OCI-LY7 (cell line): ENCODE results near the gene HDX. TPM values are rescaled to one million over a fixed set of nuclear protein-coding genes. Genes with fewer than 3 reads are reported as not detected.
"Not testable (repeated sequence)": the region's sequence is repeated elsewhere in the genome, so short reads cannot be mapped to it uniquely, and the experiment has no call there.

Source experiments
- Bru-seq: library from RNA; stranded (reverse); fragments of 400-500 nt; gene quantifications from one replicate; lab custom pipeline; 2021; lab: Mats Ljungman, UMichigan
- BruChase-seq, 2 experiments: library from RNA; stranded (reverse); fragments of 400-500 nt; gene quantifications; one replicate each; lab custom pipeline; 2021; lab: Mats Ljungman, UMichigan
- BruUV-seq: library from RNA; stranded (reverse); fragments of 400-500 nt; replicated peaks from 2 replicates; lab custom pipeline; 2021; lab: Mats Ljungman, UMichigan
- CTCF ChIA-PET: fragments of 300-600 bp; sonication (Branson Sonifier 250); formaldehyde crosslinking; loops from one replicate; lab custom pipeline; 2022; ENCODE audit warnings: antibody characterized with exemption; ENCODE audit not compliant: unreplicated experiment; lab: Charles Lee
- POLR2A ChIA-PET: fragments of 300-600 bp; sonication (Branson Sonifier 250); formaldehyde crosslinking; loops from one replicate; lab custom pipeline; 2022; ENCODE audit warnings: antibody characterized with exemption; lab: Charles Lee
- DNase-seq: peaks from one replicate; pipeline ENCODE4 v3.0.0-alpha.2; 2015; ENCODE audit warnings: low spot score
- H2AFZ ChIP-seq: fragments of 200-600 bp; sonication (generic), shearing (Covaris generic); 2 replicates; pipeline ENCODE4 v1.6.1; 2014; ENCODE audit warnings: mild to moderate bottlenecking, antibody characterized with exemption, low read length, moderate library complexity
- H3K27ac ChIP-seq: fragments of 200-600 bp; sonication (generic); 2 replicates; pipeline ENCODE4 v1.5.1; 2014; ENCODE audit warnings: mixed run types, low read depth, mild to moderate bottlenecking, moderate library complexity, low read length, inconsistent platforms; ENCODE audit not compliant: poor library complexity, severe bottlenecking
- H3K36me3 ChIP-seq: fragments of 200-600 bp; sonication (generic); 2 replicates; pipeline ENCODE4 v1.6.1; 2014; ENCODE audit warnings: mild to moderate bottlenecking, antibody characterized with exemption, low read length, moderate library complexity, mixed read lengths; ENCODE audit not compliant: insufficient read depth
- H3K4me1 ChIP-seq: fragments of 200-600 bp; sonication (generic); 2 replicates; pipeline ENCODE4 v1.5.1; 2014; ENCODE audit warnings: mild to moderate bottlenecking, low read length; ENCODE audit not compliant: insufficient read depth, poor library complexity, severe bottlenecking
- H3K4me2 ChIP-seq: fragments of 200-600 bp; sonication (generic); 2 replicates; pipeline ENCODE4 v1.6.1; 2014; ENCODE audit warnings: mild to moderate bottlenecking, low read length
- H3K4me3 ChIP-seq: fragments of 200-600 bp; sonication (generic); 2 replicates; pipeline ENCODE4 v1.5.1; 2014; ENCODE audit warnings: mild to moderate bottlenecking, low read depth, low read length; ENCODE audit not compliant: poor library complexity, severe bottlenecking
- H3K79me2 ChIP-seq: fragments of 200-600 bp; sonication (generic); 2 replicates; pipeline ENCODE4 v1.6.1; 2016; ENCODE audit warnings: low read depth, mild to moderate bottlenecking, low read length, moderate library complexity, mixed read lengths; ENCODE audit not compliant: insufficient read depth
- H3K9me2 ChIP-seq: fragments of 200-600 bp; sonication (generic); 2 replicates; pipeline ENCODE4 v1.6.1; 2016; ENCODE audit warnings: mild to moderate bottlenecking, low read length, mixed read lengths; ENCODE audit not compliant: insufficient read depth
- H3K9me3 ChIP-seq: fragments of 200-600 bp; sonication (generic); 2 replicates; pipeline ENCODE4 v1.6.1; 2014; ENCODE audit warnings: mild to moderate bottlenecking, mixed run types, low read length, mixed read lengths
- H4K20me1 ChIP-seq: fragments of 200-600 bp; sonication (generic); 2 replicates; pipeline ENCODE4 v1.6.1; 2014; ENCODE audit warnings: mild to moderate bottlenecking, antibody characterized with exemption, low read length, moderate library complexity, mixed read lengths; ENCODE audit not compliant: insufficient read depth
- EZH2phosphoT487 ChIP-seq: fragments of 200-600 bp; sonication (generic); IDR thresholded peaks from 2 replicates; pipeline ENCODE4 v1.6.1; 2018; ENCODE audit warnings: low read depth, borderline replicate concordance, mild to moderate bottlenecking, mixed run types, antibody characterized with exemption, low read length, moderate library complexity, mixed read lengths
- intact Hi-C: fragments of 100-400 bp; cut with micrococcal nuclease; formaldehyde crosslinking; loops from one replicate; pipeline ENCODE4 v1.10.0; 2022; ENCODE audit not compliant: unreplicated experiment
- long read RNA-seq: library from polyadenylated mRNA; stranded (forward); transcript quantifications from one replicate; pipeline ENCODE4 v2.0.0, GENCODE V29; 2022
- total RNA-seq, 2 experiments: library from RNA; depleted of rRNA in 1 of 2; stranded (reverse); fragments of >200 nt in 1 of 2; shearing (Covaris generic) in 1 of 2; gene quantifications; 2 replicates each; pipeline ENCODE4 v1.2.3, GENCODE V29; 2014 to 2022
- TF ChIP-seq, protein P1 (sequence below): fragments of 200-600 bp; sonication (generic); conservative IDR thresholded peaks from 2 replicates; pipeline ENCODE4 v1.5.1; 2014; ENCODE audit warnings: mild to moderate bottlenecking, antibody characterized with exemption, low read length, moderate library complexity, mixed read lengths

The HDX gene, protein sequence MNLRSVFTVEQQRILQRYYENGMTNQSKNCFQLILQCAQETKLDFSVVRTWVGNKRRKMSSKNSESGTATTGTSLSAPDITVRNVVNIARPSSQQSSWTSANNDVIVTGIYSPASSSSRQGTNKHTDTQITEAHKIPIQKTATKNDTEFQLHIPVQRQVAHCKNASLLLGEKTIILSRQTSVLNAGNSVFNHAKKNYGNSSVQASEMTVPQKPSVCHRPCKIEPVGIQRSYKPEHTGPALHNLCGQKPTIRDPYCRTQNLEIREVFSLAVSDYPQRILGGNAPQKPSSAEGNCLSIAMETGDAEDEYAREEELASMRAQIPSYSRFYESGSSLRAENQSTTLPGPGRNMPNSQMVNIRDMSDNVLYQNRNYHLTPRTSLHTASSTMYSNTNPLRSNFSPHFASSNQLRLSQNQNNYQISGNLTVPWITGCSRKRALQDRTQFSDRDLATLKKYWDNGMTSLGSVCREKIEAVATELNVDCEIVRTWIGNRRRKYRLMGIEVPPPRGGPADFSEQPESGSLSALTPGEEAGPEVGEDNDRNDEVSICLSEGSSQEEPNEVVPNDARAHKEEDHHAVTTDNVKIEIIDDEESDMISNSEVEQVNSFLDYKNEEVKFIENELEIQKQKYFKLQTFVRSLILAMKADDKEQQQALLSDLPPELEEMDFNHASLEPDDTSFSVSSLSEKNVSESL
- total RNA-seq (2014; rRNA removed; shearing (Covaris generic)): not detected in 2 replicates
- not detected in 2 replicates for total RNA-seq (2022)
- Bru-seq, nascent RNA: not detected
- not detected for BruChase-seq, experiment 1, labeled RNA remaining after a 6-hour chase
- percentile 0 among the genes with signal in this experiment for BruChase-seq, experiment 2, labeled RNA remaining after a 2-hour chase
- long read RNA-seq: 0 reads

DNA sequence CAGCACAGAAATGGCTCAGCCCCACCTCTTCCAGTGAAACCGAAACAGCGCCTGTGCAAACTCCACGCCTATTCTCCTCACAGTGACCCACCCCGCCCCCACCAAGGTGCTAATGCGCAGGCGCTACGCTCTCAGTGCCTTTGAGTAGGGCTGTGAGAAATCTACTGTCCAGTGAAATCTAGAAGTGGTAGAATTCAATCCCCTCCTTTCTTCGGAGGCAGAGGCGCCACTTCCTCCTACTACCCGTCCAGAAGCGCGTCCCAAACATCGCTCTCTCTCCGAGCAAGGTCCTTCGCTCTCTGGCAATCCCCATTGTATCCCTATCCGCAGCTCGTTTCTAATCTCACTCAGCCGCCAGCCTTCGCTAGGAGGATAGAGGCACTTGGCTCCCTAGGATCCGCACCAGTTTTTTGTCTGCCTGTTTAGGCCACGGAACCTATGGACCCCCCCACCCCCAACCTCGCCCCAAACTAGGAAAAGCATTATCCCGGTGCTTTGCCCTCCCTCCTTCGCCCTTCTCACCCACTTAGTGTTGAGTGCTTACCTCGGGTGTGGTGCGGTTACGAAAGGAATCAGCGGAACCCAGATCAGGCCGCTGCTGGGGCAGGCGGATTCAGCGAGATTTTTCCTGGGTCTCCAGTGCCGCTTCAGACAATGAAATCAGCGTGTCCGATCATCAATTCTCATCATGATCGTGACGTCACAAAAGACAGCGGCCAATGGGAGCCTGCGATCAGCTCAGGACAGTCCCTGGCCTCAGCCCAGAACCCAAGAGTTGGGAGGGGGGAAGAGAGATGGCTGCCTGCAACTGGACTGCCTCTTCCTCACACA is at the start of gene HDX:
Gene HDX (minus strand): TSS at position 656 of the 831 bp plus-strand sequence. CDS start 27,056 bp downstream, outside the sequence.
- BruUV-seq: no TSS peak
- H3K9me2 ChIP-seq: no peaks in the 10 kb centered on the region
- no peaks in the 10 kb centered on the region for H4K20me1 ChIP-seq
- H3K4me1 ChIP-seq: no peaks in the 10 kb centered on the region
- no peak for DNase-seq
- intact Hi-C loops: no loop called here
- H3K36me3 ChIP-seq: no peaks in the 10 kb centered on the region
- ChIA-PET POLR2A (no interaction called here), CTCF (no interaction called here)
- H3K4me3 ChIP-seq: no peak within 1 kb of the TSS
- H2AFZ ChIP-seq: no peak within 1 kb of the TSS
- no peaks in the 10 kb centered on the region for H3K79me2 ChIP-seq
- no peak within 1 kb of the TSS for H3K4me2 ChIP-seq
- H3K9me3 ChIP-seq: no peaks in the 10 kb centered on the region
- TF ChIP-seq, protein P1, sequence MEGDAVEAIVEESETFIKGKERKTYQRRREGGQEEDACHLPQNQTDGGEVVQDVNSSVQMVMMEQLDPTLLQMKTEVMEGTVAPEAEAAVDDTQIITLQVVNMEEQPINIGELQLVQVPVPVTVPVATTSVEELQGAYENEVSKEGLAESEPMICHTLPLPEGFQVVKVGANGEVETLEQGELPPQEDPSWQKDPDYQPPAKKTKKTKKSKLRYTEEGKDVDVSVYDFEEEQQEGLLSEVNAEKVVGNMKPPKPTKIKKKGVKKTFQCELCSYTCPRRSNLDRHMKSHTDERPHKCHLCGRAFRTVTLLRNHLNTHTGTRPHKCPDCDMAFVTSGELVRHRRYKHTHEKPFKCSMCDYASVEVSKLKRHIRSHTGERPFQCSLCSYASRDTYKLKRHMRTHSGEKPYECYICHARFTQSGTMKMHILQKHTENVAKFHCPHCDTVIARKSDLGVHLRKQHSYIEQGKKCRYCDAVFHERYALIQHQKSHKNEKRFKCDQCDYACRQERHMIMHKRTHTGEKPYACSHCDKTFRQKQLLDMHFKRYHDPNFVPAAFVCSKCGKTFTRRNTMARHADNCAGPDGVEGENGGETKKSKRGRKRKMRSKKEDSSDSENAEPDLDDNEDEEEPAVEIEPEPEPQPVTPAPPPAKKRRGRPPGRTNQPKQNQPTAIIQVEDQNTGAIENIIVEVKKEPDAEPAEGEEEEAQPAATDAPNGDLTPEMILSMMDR: no peak
- TF ChIP-seq EZH2phosphoT487: no peak
- no peak within 1 kb of the TSS for H3K27ac ChIP-seq

DNA sequence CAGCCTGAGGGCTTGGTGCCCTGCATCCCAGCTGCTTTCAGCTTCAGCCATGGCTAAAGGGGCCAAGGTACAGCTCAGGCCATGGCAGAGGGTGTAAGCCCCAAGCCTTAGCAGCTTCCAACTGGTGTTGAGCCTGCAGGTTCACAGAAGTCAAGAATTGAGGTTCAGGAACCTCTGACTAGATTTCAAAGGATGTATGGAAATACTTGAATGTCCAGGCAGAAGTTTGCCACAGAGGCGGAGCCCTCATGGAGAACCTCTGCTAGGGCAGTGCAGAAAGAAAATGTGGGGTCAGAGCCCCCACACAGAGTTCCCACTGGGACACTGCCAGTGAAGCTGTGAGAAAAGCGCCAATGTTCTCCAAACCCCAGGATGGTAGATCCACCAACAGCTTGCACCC is 39.1 kb upstream of the HDX start:
- H3K4me2 ChIP-seq, POLR2A ChIA-PET, H2AFZ ChIP-seq, intact Hi-C loops, BruUV-seq, H4K20me1 ChIP-seq, H3K9me2 ChIP-seq, H3K79me2 ChIP-seq, H3K36me3 ChIP-seq, H3K27ac ChIP-seq, H3K4me1 ChIP-seq, CTCF ChIA-PET, H3K4me3 ChIP-seq, H3K9me3 ChIP-seq: not testable (repeated sequence)
- peak; percentile 15 for DNase-seq

DNA sequence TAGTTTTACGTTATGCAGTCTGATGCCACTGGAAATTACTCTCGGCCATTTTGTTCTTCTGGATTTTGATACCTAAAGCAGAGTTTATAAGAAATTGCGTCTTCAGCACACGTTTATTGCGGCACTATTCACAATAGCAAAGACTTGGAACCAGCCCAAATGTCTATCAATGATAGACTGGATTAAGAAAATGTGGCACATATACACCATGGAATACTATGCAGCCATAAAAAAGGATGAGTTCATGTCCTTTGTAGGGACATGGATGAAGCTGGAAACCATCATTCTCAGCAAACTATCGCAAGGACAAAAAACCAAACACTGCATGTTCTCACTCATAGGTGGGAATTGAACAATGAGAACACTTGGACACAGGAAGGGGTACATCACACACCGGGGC is 35.4 kb upstream of the HDX start:
- intact Hi-C loops, H3K9me3 ChIP-seq: not testable (repeated sequence)

More for the DNA sequence above, 35.4 kb upstream of the HDX start:
- H3K4me2 ChIP-seq, H3K9me2 ChIP-seq, H3K4me3 ChIP-seq, BruUV-seq, H3K27ac ChIP-seq, POLR2A ChIA-PET, DNase-seq, H3K4me1 ChIP-seq, H2AFZ ChIP-seq, H3K36me3 ChIP-seq, H4K20me1 ChIP-seq, CTCF ChIA-PET, H3K79me2 ChIP-seq: not testable (repeated sequence)
